IMR-90 (cell line): ENCODE measurements around the gene ISG20L2. TPM values are rescaled to one million over a fixed set of nuclear protein-coding genes. Genes with fewer than 3 reads are reported as not detected.

Experiments
- FOS ChIP-seq: fragments of 150-350 bp; IDR thresholded peaks from 2 replicates; pipeline ENCODE4 v1.6.1; 2016; ENCODE audit warnings: low read depth, low read length
- NFE2L2 ChIP-seq: fragments of 150-350 bp; IDR thresholded peaks from 2 replicates; pipeline ENCODE4 v1.6.1; 2016; ENCODE audit warnings: low read depth, mild to moderate bottlenecking, low read length
- RFX5 ChIP-seq: IDR thresholded peaks from 2 replicates; pipeline ENCODE4 v1.8.0; 2012; ENCODE audit warnings: low read depth, mild to moderate bottlenecking, low read length, moderate library complexity
- SMC3 ChIP-seq: fragments of 150-350 bp; IDR thresholded peaks from 2 replicates; pipeline ENCODE4 v1.6.1; 2016; ENCODE audit warnings: low read depth, mild to moderate bottlenecking, antibody characterized with exemption, low read length, moderate library complexity
- USF2 ChIP-seq: fragments of 150-350 bp; IDR thresholded peaks from 2 replicates; pipeline ENCODE4 v1.6.1; 2017; ENCODE audit warnings: mild to moderate bottlenecking, antibody characterized with exemption, low read length, low read depth
- polyA plus RNA-seq, 3 experiments: library from polyadenylated mRNA; depleted of rRNA; stranded (reverse); fragments of >200 nt; gene quantifications; 2 replicates each; pipeline ENCODE4 v1.2.3, GENCODE V29; 2012; ENCODE audit warnings: low replicate concordance in 1 of 3
- total RNA-seq: library from RNA; depleted of rRNA; stranded (reverse); fragments of >200 nt; gene quantifications from 2 replicates; pipeline ENCODE4 v1.2.3, GENCODE V29; 2012

The ISG20L2 gene
- total and polyA plus RNA-seq, 2 of the 4 experiments (the other 2 are of a cell fraction): 17.0 to 27.3 TPM

- no peak for TF ChIP-seq FOS
- TF ChIP-seq USF2: no peak; the same call in 1 of the 2 replicates
- TF ChIP-seq SMC3: no peak
- TF ChIP-seq RFX5: no peak
- TF ChIP-seq NFE2L2: 0 out of 2 replicates have a peak, but pooled peaks have one; percentile 4
These were observed at the start of gene ISG20L2 (continued) for GRCh38 chr1:156728599-156729462.
